ENCODE results near the gene TMEM198. TPM values are rescaled to one million over a fixed set of nuclear protein-coding genes. Genes with fewer than 3 reads are reported as not detected.

TMEM198 gene
- total and polyA plus RNA-seq, 9 of the 15 experiments (the other 6 are each of a cell fraction or from before 2014, with no cell fraction given) = 0.03 to 3.8 (median 1.0) TPM

- TF ChIP-seq ZNF407 (IDR thresholded peaks at IDR 0.05; ENCODE audit: low read depth) (no peak), MBD2 (IDR thresholded peaks at IDR 0.05; ENCODE audit: borderline replicate concordance, low read depth) (0 out of 2 replicates have a peak, but pooled peaks have one; percentile 43), ZBTB34 (CRISPR knock-in tag; IDR thresholded peaks at IDR 0.05) (no peak), TCF7L2 (IDR thresholded peaks at IDR 0.05; ENCODE audit: low read depth, low read length) (no peak), ATF2 (CRISPR knock-in tag; IDR thresholded peaks at IDR 0.05) (no peak), HNRNPK (IDR thresholded peaks at IDR 0.05; ENCODE audit: low read depth, low read length, poor library complexity, severe bottlenecking) (no peak), TRIM28 (IDR thresholded peaks at IDR 0.05) (no peak), HNRNPH1 (optimal IDR thresholded peaks at IDR 0.05; ENCODE audit: low read depth, low read length) (no peak), ELF1 (tag; IDR thresholded peaks at IDR 0.05) (no peak), SREBF2 (CRISPR knock-in tag; IDR thresholded peaks at IDR 0.05) (no peak), CLOCK (CRISPR knock-in tag; IDR thresholded peaks at IDR 0.05; ENCODE audit: borderline replicate concordance) (no peak), ZNF644 (tag; IDR thresholded peaks at IDR 0.05; ENCODE audit: low read depth) (0 out of 2 replicates have a peak, but pooled peaks have one; percentile 63), TOE1 (IDR thresholded peaks at IDR 0.05; ENCODE audit: borderline replicate concordance) (no peak), TOE1 (CRISPR knock-in tag; IDR thresholded peaks at IDR 0.05; ENCODE audit: borderline replicate concordance, low read depth) (no peak)
Measured at GRCh38 chr2:219525533-219526232, 18.1 kb upstream of the TMEM198 start (continued).

Data from K562 (cell line).